ENCODE results near the gene CFD.

CFD gene

GRCh38 chr19:901216-902092, 42.0 kb downstream of the CFD start:
- in situ Hi-C loops (cut with MboI; ENCODE audit: low sequenced_read_pairs) = no loop called here

- in situ Hi-C loops (cut with MboI; ENCODE audit: low sequenced_read_pairs) = no loop called here
Observed at GRCh38 chr19:902093-902370, 42.6 kb downstream of the CFD start.

- in situ Hi-C loops (cut with MboI; ENCODE audit: low sequenced_read_pairs) = no loop called here
Observed at GRCh38 chr19:902446-903226, 43.2 kb downstream of the CFD start.

- in situ Hi-C loops (cut with MboI; ENCODE audit: low sequenced_read_pairs) = no loop called here
Observed at GRCh38 chr19:903266-903797, 43.9 kb downstream of the CFD start.

GRCh38 chr19:904545-904944, 45.1 kb downstream of the CFD start:
- in situ Hi-C loops (cut with MboI; ENCODE audit: low sequenced_read_pairs) = no loop called here

- in situ Hi-C loops (cut with MboI; ENCODE audit: low sequenced_read_pairs) = no loop called here
Observed at GRCh38 chr19:906480-906879, 47.0 kb downstream of the CFD start.

- in situ Hi-C loops (cut with MboI; ENCODE audit: low sequenced_read_pairs) = no loop called here
Observed at GRCh38 chr19:907183-907853, 47.9 kb downstream of the CFD start.

GRCh38 chr19:911197-912033, 52.0 kb downstream of the CFD start:
- in situ Hi-C loops (cut with MboI; ENCODE audit: low sequenced_read_pairs) = loop anchor here (10.0 kb wide), 1 partner anchor 147 kb away; no protein-coding TSS in a partner anchor

- in situ Hi-C loops (cut with MboI; ENCODE audit: low sequenced_read_pairs) = loop anchor here (10.0 kb wide), 1 partner anchor 148 kb away; no protein-coding TSS in a partner anchor
Observed at GRCh38 chr19:912181-913079, 53.0 kb downstream of the CFD start.

Measured in HL-60/S4 treated with phorbol 12-myristate 13-acetate at 8.2 ng/mL for 4 days and 3 days (cell line).